ENCODE results near the gene POLD4. TPM values are rescaled to one million over a fixed set of nuclear protein-coding genes. Genes with fewer than 3 reads are reported as not detected.

POLD4 gene
- polyA plus RNA-seq, 1 experiment: 45.9 TPM

- Histone ChIP-seq H3K27ac (ENCODE audit: low read depth, low read length) (no peak overlapping the region), H3K4me3 (ENCODE audit: low read depth, low read length) (peak overlapping the region; percentile 93), H3K9me3 (ENCODE audit: control insufficient read depth, insufficient read depth, low read length) (no peaks in the 10 kb centered on the region; the same call in 1 of the 2 replicates), H3K27me3 (ENCODE audit: control insufficient read depth, insufficient read depth, low read length) (no peaks in the 10 kb centered on the region)
- no peak for DNase-seq (ENCODE audit: low read depth, low spot score)
- TF ChIP-seq, protein P1, sequence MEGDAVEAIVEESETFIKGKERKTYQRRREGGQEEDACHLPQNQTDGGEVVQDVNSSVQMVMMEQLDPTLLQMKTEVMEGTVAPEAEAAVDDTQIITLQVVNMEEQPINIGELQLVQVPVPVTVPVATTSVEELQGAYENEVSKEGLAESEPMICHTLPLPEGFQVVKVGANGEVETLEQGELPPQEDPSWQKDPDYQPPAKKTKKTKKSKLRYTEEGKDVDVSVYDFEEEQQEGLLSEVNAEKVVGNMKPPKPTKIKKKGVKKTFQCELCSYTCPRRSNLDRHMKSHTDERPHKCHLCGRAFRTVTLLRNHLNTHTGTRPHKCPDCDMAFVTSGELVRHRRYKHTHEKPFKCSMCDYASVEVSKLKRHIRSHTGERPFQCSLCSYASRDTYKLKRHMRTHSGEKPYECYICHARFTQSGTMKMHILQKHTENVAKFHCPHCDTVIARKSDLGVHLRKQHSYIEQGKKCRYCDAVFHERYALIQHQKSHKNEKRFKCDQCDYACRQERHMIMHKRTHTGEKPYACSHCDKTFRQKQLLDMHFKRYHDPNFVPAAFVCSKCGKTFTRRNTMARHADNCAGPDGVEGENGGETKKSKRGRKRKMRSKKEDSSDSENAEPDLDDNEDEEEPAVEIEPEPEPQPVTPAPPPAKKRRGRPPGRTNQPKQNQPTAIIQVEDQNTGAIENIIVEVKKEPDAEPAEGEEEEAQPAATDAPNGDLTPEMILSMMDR (IDR thresholded peaks at IDR 0.05; ENCODE audit: low read depth, low read length): no peak
- POLR2A ChIA-PET: interaction anchor here (0.5 to 2.6 kb wide), 10 partner anchors 14 to 485 kb away, joined by 3 to 18 read pairs (median 4); partner anchors contain the start of genes GRK2 and POLD4
- CTCF ChIA-PET: interaction anchor here (0.7 to 5.1 kb wide), 23 partner anchors 10 to 266 kb away, joined by 3 to 71 read pairs (median 4); partner anchors contain the start of genes ANKRD13D, GRK2 and SSH3
Measured at GRCh38 chr11:67317888-67318555, 35.3 kb downstream of the POLD4 start.

DNA sequence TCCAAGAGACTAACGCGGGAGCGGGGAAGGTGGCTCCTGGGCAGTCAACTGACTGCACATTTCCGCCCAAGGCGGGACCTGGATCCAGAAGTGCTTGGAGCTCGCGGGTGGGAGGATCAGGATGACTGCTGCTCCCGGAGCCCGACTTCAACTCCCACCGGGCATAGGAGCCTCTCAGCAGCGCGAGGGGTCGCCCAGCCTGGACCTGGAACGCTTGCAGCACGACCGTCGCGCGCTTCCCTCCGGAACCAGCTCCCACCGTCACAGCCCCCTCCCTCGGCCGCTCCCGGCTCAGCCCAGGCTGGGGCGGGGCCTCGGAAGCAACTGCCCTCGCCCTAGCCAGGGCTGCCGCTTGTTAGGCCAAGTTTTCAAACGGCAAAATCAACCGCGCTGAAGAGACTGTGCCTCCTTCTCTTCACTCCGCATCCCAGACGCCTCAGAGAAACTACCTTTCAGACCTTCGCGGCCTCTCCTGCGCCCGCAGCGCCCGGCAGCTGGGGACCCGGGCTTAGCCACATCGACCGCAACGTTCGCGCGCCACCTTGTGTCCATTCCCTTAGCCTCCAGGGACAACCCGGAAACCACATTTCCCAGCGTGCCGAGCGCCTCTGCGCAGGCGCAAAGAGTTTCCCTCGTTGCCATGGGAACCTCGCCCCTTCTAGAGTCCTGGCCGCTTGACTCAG, 36.0 kb downstream of the POLD4 start:
- DNase-seq (ENCODE audit: low read depth, low spot score): peak; percentile 82
- TF ChIP-seq, protein P1 (IDR thresholded peaks at IDR 0.05; ENCODE audit: low read depth, low read length): peak; percentile 95
- no peaks in the 10 kb centered on the region for H3K27me3 ChIP-seq (ENCODE audit: control insufficient read depth, insufficient read depth, low read length)
- ChIA-PET POLR2A (interaction anchor here (0.5 to 2.6 kb wide), 12 partner anchors 13 to 485 kb away, joined by 3 to 18 read pairs (median 4); partner anchors contain the start of genes ANKRD13D, GRK2 and POLD4), CTCF (interaction anchor here (0.7 to 5.1 kb wide), 28 partner anchors 9 to 266 kb away, joined by 3 to 71 read pairs (median 4); partner anchors contain the start of genes ANKRD13D, GRK2 and SSH3)
- H3K4me3 ChIP-seq (ENCODE audit: low read depth, low read length): peak overlapping the region; percentile 93
- no peaks in the 10 kb centered on the region; the same call in 1 of the 2 replicates for H3K9me3 ChIP-seq (ENCODE audit: control insufficient read depth, insufficient read depth, low read length)
- peak overlapping the region; percentile 82 for H3K27ac ChIP-seq (ENCODE audit: low read depth, low read length)

DNA sequence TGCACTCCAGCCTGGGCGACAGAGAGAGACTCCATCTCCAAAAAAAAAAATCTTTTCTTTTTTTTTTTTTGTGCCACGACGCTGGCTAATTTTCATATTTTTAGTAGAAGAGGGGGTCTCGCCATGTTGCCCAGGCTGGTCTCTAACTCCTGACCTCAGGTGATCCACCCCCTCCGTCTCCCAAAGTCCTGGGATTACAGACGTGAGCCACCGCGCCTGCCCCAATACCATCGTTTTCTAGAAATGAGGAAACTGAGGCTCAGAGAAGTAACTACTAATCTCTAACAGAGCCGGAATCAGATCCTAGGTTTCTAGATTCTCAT, 36.5 kb downstream of the POLD4 start:
- H3K27me3 ChIP-seq (ENCODE audit: control insufficient read depth, insufficient read depth, low read length): no peaks in the 10 kb centered on the region
- POLR2A ChIA-PET: interaction anchor here (0.8 to 2.6 kb wide), 9 partner anchors 15 to 77 kb away, joined by 3 to 18 read pairs (median 4); partner anchors contain the start of genes ANKRD13D, GRK2 and POLD4
- no peak for DNase-seq (ENCODE audit: low read depth, low spot score)
- peak overlapping the region; percentile 82 for H3K27ac ChIP-seq (ENCODE audit: low read depth, low read length)
- TF ChIP-seq, protein P1 (IDR thresholded peaks at IDR 0.05; ENCODE audit: low read depth, low read length): no peak
- H3K4me3 ChIP-seq (ENCODE audit: low read depth, low read length): peak overlapping the region; percentile 93
- CTCF ChIA-PET: interaction anchor here (0.7 to 5.1 kb wide), 22 partner anchors 8 to 265 kb away, joined by 3 to 71 read pairs (median 4); partner anchors contain the start of genes GRK2 and SSH3
- H3K9me3 ChIP-seq (ENCODE audit: control insufficient read depth, insufficient read depth, low read length): no peaks in the 10 kb centered on the region; the same call in 1 of the 2 replicates

DNA sequence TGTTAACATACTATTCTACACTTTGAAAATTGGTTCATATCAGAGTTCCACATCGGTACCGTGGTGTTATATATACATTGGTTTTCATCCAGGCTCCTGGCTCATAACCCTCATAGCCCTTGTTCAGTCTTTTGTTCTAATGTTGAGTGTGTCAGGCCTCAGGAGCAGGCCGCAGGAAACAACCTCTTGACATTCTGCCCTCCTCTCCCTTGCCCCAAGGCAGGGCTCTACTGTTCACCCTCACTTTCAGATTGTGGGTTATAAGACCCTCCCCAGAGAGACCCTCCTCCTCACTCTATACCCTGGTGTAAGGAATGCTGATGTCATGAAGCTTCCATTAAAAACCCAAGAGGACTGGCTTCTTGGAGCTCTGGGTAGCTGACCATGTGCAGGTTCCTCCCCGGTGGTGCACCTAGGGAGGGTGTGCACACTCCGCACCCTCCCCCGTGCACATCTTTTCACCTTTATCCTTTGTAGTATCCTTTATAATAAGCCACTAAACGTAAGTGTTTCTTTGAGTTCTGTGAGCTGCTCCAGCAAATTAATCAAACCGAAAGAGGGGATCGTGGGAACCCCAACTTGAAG, 37.9 kb downstream of the POLD4 start:
- CTCF ChIA-PET: interaction anchor here (0.8 to 3.6 kb wide), 3 partner anchors 53 to 67 kb away, joined by 3 to 17 read pairs (median 4); no protein-coding TSS in a partner anchor
- Histone ChIP-seq H3K4me3 (ENCODE audit: low read depth, low read length) (no peak overlapping the region), H3K9me3 (ENCODE audit: control insufficient read depth, insufficient read depth, low read length) (no peaks in the 10 kb centered on the region; the same call in 1 of the 2 replicates), H3K27me3 (ENCODE audit: control insufficient read depth, insufficient read depth, low read length) (no peaks in the 10 kb centered on the region), H3K27ac (ENCODE audit: low read depth, low read length) (no peak overlapping the region)
- DNase-seq (ENCODE audit: low read depth, low spot score): no peak
- POLR2A ChIA-PET: no interaction called here
- TF ChIP-seq, protein P1 (IDR thresholded peaks at IDR 0.05; ENCODE audit: low read depth, low read length): no peak

All from AG04450 (cell line).